ENCODE results near the gene PRR23E. TPM values are rescaled to one million over a fixed set of nuclear protein-coding genes. Genes with fewer than 3 reads are reported as not detected.

PRR23E gene
- total RNA-seq, 1 experiment from 2014 or later, result not detected

GRCh38 chr3:127206154-127206553 is 13.2 kb downstream of the PRR23E start:
- Mint-ChIP-seq H3K27me3 (ENCODE audit: unreplicated experiment) (peaks cover 93% of the 10 kb centered on the region), H3K9me3 (ENCODE audit: low read depth, unreplicated experiment) (no peaks in the 10 kb centered on the region), H3K27ac (ENCODE audit: unreplicated experiment) (no peak overlapping the region), H3K4me1 (ENCODE audit: low read depth, unreplicated experiment) (no peaks in the 10 kb centered on the region), H3K4me3 (ENCODE audit: low read depth, unreplicated experiment) (no peak overlapping the region), H3K36me3 (ENCODE audit: insufficient read depth, unreplicated experiment) (no peaks in the 10 kb centered on the region)
- no TSS peak for BruUV-seq (replicated peaks)
- TF ChIP-seq CTCF (IDR thresholded peaks at IDR 0.05; ENCODE audit: unreplicated experiment), result no peak
- DNase-seq, result no peak
- CTCF ChIA-PET, result no interaction called here
- intact Hi-C loops (cut with micrococcal nuclease; ENCODE audit: unreplicated experiment), result no loop called here

DNA sequence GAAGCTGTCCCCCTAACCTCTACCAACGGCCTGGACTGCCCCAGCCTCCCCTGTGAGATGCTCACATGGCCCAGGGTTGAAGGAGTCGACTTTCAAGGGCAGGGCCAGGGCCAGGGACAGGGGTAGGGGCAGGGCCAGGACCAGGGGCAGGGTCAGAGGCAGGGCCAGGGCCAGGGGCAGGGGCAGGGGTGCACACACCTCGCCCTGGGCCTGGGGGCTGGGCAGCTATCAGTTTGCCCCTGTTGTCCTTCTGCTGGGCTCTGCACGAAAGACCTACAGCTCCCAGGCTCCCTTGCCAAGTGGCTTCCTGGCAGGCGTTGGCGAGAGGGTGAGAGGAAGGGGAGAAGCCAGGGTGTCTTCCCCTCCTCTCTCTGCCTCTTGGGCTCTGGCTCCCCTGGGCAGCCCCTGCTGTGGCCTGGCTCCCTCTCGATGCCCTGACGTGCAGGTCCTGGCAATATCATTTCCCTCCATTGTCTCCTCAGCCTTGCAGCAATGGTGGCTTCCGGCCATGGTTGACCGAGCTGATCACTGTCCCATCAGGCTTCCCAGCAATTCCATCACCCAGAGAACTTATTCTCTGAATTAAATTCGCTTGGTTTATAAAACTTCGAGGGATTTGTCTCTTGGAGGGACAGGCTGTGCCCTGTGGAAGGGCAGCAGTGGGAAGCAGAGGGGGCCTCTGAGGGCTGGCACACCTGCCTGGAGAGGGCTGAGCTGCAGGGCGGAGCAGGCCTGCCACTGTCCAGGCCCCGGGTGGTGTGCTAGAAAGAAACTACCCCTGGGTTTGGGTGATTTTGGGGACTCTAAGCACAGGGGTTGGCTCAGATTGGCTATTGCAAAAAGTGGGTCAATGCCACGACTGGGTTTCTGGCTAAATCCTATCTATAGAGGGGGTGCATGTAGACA is 13.9 kb downstream of the PRR23E start:
- Mint-ChIP-seq H3K4me1 (ENCODE audit: low read depth, unreplicated experiment) (no peaks in the 10 kb centered on the region), H3K4me3 (ENCODE audit: low read depth, unreplicated experiment) (no peak overlapping the region), H3K9me3 (ENCODE audit: low read depth, unreplicated experiment) (no peaks in the 10 kb centered on the region), H3K27me3 (ENCODE audit: unreplicated experiment) (peaks cover 93% of the 10 kb centered on the region), H3K36me3 (ENCODE audit: insufficient read depth, unreplicated experiment) (no peaks in the 10 kb centered on the region), H3K27ac (ENCODE audit: unreplicated experiment) (no peak overlapping the region)
- DNase-seq, result no peak
- CTCF ChIA-PET, result no interaction called here
- intact Hi-C loops (cut with micrococcal nuclease; ENCODE audit: unreplicated experiment), result no loop called here
- BruUV-seq (replicated peaks), result no TSS peak
- no peak for TF ChIP-seq CTCF (IDR thresholded peaks at IDR 0.05; ENCODE audit: unreplicated experiment)

DNA sequence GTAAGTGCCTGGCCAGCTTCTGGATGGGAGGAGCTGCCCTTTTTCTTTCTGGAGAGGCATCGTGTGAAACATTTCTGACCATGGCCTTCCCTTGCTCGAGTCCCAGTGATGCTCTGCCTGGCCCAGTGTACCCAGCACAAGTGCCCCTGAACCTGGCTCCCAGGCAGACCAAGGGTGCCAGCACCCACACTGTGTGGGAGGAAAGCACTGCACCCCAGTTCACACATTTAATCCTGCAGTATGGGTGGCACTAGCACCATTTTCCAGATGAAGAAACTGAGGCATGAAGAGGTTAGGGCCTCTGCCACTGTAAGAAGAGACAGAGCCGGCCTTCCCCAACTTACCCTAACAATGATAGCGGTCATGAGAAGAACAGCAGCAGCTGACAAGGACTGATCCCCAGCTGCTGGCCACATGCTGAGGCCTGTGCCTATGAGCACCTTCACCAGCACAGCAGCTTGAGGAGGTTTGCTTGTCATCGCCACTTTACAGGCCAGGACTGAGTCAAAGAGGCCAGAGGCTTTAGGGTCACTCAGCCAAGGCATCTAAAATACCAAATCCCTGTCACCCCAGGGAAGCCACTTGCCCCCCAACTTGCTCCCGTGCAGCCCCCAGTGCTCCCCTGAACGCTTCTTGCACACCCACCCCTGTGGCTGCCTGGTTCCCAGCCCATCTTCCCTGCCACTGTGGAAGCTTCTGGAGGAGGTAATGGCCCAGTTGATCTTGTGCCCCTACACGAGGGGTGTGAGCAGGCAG is 15.0 kb downstream of the PRR23E start:
- no TSS peak for BruUV-seq (replicated peaks)
- no peak overlapping the region for H3K4me3 Mint-ChIP-seq (ENCODE audit: low read depth, unreplicated experiment)
- H3K9me3 Mint-ChIP-seq (ENCODE audit: low read depth, unreplicated experiment), result no peaks in the 10 kb centered on the region
- intact Hi-C loops (cut with micrococcal nuclease; ENCODE audit: unreplicated experiment), result no loop called here
- H3K4me1 Mint-ChIP-seq (ENCODE audit: low read depth, unreplicated experiment), result no peaks in the 10 kb centered on the region
- H3K27ac Mint-ChIP-seq (ENCODE audit: unreplicated experiment), result no peak overlapping the region
- H3K27me3 Mint-ChIP-seq (ENCODE audit: unreplicated experiment), result peaks cover 93% of the 10 kb centered on the region
- CTCF ChIA-PET, result no interaction called here
- H3K36me3 Mint-ChIP-seq (ENCODE audit: insufficient read depth, unreplicated experiment), result no peaks in the 10 kb centered on the region
- TF ChIP-seq CTCF (IDR thresholded peaks at IDR 0.05; ENCODE audit: unreplicated experiment), result no peak
- no peak for DNase-seq

DNA sequence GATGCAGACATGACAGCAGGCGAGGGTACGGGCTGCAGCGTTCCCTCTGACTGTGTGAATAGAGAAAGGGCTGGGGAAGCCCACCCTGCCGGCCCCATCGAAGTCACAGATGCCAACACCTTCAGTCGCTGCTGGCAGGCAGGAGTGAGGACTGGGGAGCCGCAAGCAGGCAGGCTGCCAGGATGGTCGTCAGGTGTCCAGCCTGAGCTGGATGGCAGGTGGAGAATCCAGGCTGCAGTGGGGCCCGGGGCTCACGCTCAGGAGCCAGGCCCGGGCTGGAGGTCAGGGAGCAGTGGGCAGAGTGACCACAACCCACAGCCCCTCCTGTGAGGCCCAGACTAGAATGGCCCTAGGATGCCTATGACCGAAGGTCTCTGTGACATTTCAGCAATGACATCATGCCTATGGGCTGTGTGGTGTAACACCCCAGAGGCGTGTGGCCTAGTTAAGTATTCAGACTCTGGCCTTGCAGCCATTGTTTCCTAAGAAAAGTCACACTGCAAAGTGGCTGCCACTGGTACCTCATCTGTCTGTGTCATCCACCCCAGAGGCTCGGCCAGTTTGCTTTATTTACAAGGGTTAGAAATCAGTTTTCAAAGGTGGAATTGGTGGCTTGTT is 15.7 kb downstream of the PRR23E start:
- Mint-ChIP-seq H3K27me3 (ENCODE audit: unreplicated experiment) (peaks cover 94% of the 10 kb centered on the region), H3K27ac (ENCODE audit: unreplicated experiment) (no peak overlapping the region), H3K4me3 (ENCODE audit: low read depth, unreplicated experiment) (no peak overlapping the region), H3K36me3 (ENCODE audit: insufficient read depth, unreplicated experiment) (no peaks in the 10 kb centered on the region), H3K4me1 (ENCODE audit: low read depth, unreplicated experiment) (no peaks in the 10 kb centered on the region), H3K9me3 (ENCODE audit: low read depth, unreplicated experiment) (no peaks in the 10 kb centered on the region)
- TF ChIP-seq CTCF (IDR thresholded peaks at IDR 0.05; ENCODE audit: unreplicated experiment), result no peak
- no peak for DNase-seq
- intact Hi-C loops (cut with micrococcal nuclease; ENCODE audit: unreplicated experiment), result no loop called here
- CTCF ChIA-PET, result no interaction called here
- no TSS peak for BruUV-seq (replicated peaks)
